Anterior cingulate cortex (tissue), 58 donors: ENCODE results near the gene FBLN7.

Experiments used
- DNase-seq, 58 donors: peaks; one replicate each; lab custom pipeline; 2025; lab: John Stamatoyannopoulos, UW

FBLN7 gene

DNA sequence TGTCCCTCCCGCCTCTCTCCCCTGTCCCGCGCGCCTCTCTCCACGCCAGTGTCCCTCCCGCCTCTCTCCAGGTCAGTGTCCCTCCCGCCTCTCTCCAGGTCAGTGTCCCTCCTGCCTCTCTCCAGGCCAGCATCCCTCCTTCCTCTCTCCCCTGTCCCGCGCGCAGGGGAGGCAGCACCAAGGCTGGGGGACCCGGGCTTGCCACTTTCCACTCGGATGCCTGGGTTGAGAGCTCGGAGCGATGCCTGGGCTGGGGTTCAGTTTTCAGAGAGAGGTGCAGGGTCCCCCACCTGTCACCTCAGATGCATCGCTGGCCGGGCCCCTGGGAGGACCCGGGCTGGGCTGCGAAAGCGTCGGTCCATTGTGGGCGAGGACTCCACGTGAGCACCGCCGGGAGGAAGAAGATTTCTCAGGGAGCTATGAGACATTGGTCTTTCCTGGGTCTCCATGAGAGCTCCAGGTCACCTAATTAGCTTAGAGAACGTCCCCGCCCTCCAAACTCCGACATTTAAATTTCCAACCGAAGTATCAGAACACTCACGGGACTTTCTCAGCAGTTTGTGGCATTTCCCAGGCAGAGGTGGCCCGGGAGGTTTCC lies 2.1 kb downstream of the FBLN7 start:
- DNase-seq: no peak

DNA sequence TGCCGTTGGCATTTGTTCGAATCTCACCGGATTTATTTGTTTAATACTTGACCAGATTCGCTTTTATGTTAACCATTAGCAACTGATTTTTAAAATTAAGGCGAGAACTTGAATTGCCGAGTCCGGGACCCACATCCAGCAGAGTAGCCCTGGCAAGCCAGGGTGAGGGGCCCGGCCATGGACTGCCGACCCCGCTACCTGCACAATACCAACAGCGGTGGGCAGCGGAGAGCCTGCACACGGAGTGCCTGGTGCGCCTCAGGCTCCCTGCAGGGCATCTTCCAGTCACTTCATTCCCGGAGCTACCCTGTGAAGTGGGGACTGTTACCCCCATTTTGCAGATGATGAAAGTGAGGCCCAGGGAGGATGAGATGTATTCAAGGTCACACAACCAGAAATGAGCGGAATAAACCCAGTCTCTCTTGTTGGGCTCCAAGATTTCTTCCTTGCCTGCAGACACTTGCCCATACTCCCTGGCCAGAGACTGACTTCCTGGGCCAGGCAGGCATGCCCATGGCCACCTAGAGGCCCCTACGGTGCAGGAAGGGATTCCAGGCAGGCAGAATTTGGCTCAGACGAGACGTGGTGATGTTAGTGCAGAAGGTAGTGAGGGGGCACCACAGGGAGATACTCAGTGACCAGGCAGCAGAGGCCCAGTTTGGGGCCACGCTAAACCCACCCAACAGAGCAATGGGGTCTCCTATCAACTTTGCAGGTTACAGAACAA lies 2.9 kb downstream of the FBLN7 start:
- no peak for DNase-seq

DNA sequence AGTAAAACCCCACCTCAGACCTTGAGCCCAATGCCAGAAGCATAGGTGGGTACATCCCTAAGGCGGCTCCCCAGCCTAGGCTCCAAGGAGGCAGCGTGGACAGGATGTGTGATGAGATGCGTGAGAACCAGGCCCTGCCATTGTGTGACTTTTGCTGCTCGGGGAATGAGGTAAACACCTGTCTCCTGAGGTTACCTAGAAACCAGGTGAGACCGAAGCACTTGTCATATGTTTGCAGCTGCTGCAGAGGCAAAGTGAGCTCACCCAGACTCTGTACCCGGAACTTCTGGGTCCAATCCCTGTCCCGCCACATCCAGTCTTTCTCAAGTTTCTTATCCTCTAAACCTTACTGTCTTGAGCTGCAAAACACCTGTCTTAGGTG lies 3.4 kb downstream of the FBLN7 start:
- no peak for DNase-seq

DNA sequence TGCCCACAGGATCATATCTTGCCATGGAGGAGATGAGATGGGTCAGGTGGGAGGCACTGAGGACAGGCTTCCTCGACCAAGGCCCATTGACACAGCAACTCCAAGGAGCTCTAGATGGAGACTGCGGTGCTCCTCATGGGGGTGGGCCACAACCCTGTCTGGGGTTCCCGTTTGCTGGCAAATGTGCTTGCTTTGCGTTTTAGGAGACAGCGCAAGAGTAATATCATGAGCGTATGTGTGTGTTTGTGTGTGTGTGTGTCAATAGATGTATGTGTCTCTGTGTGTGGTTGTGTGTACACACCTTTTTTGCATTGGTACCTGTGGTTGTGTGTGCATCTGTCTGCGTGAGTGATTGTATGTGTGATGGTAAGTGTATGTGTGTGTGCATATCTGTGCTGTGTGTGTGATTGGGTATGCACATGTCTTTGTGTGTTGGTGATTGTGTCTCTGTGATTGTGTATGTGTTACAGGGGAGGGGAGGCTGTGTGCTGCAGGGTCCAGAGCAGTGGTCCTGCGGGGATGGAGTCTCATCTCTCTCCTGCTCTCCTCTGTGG lies 4.4 kb downstream of the FBLN7 start:
- DNase-seq: no peak

DNA sequence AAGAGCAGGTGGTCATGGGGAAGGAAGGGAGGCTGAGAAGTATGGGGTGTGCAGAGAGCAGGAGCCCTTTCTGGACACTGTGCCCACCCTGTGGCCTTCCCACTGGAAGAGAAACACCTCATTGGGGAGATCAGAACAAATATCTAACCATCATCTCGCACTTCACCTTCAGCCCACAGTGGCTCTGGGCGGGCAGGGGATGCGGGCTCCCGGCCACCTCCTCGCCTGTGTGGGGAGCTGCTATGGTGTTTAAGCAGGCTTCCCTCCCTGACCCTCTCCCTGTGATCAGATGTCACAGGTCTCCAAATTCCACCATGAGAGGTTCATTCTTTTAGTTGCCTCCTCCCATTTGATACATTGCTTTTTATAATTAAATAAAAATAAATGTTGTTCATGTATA lies 5.0 kb downstream of the FBLN7 start:
- DNase-seq: no peak

DNA sequence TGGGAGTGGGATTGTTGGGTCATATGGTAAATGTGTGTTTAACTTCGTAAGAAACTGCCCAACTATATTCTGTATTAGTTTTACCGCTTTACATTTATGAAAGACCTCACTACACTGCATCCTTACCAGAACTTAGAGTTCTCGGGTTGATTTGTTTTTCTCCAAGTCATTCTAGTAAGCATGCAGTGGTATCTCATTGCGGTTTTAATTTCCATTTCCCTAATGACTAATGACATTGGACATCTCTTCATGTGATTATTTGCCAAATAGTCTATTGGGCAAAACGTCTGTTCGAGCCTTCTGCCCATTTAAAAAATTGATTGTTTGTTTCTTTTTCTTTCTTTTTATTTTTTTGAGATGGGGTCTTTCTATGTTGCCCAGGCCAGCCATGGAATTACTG lies 6.8 kb downstream of the FBLN7 start:
- DNase-seq: no peak

DNA sequence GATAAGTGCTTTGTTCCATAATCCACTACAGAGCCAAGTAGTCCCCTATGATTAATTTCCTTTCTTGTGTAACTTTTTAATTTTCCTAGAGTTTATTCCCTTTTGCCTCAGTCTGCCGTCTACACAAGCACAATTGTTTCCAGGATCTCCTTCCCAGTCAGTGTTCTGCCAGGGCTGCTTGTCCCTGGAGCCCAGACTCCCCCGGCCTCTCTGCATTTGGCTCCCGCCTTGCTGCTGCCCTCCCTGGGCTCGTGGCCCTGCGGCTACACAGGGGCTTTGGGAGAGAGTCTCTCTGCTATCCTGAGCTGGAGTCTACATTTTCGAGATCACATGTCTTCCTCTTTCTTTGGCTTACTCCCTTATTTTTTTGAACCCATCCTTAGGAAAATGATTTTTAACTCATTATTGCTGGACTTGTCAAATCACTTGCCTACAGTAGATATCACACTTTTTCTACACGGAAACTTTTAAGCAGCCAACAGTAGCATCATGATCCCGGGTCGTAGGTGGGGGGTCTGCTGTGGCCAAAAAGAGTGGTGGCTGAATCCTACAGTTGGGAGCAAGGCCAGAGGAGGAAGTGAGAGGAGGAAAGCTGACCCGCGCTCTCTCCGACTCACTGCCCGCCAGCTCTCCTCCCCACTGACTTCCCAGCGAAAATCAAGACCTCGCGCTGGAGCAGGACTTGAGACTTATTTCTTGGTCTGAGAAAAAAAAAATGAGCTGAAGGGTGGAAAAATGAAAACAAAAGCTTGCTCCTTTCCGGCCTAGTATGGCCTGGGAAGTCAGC lies 9.4 kb downstream of the FBLN7 start:
- no peak for DNase-seq

DNA sequence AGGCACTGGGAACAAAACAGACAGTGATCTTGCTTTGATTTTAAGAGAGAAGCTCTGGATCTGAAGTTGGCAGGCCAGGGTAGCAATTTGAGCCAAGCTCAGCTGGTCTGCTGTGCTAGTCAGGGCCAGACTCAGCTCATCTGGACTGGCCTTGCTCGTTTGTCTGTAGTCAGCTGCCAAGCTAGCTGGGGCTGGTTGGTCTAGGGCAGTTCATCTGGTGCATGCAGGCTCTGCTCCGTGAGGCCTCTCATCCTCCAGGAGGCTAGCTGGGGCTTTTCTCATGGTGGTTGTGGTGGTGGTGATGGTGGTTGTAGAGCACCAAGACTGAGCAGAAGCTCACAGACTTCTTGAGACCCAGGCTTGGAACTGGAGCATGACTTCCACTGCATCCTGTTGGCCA lies 10.3 kb downstream of the FBLN7 start:
- DNase-seq: no peak

DNA sequence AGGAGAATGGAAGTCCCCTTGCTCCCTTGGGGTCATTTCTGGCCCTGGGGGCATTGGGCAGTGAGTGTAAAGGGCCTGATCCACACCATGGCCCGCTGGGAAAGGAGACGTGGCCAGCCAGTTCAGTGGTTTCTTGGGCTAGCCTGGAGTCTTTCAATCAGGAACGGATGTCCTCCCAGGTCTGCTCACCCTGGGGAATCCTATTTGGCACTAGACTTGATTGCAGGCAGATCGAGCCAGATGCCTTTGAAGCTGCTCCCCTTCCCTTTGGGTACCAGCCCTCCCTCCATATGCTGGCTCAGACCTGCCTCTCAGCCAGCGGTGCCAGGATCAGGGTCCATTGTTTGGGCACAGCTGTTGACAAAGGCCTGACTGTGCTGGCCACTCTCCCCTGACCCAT lies 11.0 kb downstream of the FBLN7 start:
- DNase-seq: no peak

DNA sequence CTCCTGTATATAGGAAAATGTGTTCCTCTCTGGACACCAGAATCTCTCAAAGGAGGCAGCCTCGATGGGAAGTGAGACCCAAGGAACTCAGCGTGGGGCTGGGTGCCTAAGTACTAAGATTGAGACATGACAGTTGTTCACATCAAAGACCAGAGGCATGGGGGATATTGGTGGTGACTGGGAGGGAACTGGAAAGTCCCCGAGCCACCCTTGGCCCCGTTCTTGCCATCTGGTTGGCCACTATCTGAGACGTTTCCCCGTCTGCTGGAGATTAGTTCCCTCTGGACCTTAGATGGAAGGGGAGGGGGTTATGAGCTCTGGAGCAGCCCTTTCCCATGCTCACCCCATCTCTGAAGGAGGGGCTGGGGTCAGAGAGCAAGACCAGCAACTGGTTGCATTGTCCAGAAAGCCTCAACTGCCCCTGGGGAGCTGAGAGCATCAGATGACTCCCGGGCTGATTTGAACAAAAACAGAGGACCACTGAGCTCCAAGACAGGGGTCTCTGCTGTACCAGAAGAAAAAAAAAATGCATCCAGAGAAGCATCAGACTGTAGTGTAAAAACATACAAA lies 11.8 kb downstream of the FBLN7 start:
- no peak for DNase-seq

DNA sequence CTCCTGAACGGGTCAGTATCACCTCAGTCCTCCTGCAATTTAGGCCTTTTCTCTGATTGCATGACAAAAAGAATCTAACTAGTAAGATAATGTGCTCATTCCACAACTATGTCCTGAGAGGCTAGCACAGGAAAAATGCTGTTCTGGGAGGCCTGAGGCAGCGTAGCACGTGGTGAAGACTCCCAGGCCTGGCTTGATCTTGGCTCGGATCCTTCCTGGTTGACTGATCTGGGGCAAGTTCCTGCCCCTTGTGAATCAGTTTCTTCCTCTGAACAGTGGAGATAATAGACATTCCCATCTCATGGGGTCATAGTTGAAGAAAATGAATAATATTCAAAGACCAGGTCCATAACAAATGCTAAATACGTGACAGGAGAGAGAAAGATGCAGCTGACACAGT lies 12.3 kb downstream of the FBLN7 start:
- no peak for DNase-seq

DNA sequence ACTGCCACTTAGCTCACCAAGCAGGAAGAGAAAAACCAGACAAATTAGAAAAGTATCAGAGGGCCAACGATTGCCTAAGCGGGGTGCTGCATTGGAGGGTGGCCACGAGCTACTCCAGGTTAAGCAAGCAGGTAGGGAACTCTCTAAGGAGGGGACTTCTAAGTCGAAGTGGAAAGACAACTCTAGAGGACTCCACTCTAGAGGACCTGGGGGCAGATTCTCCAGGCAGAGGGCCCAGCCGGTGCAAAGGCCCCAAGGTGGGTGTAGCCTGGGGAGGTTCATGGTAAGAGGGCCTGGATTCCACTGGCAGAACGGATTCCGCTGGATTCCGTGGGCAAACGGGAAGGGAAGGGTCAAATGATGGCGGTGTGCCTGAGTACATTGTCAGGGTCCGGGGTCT lies 12.7 kb downstream of the FBLN7 start:
- no peak for DNase-seq

DNA sequence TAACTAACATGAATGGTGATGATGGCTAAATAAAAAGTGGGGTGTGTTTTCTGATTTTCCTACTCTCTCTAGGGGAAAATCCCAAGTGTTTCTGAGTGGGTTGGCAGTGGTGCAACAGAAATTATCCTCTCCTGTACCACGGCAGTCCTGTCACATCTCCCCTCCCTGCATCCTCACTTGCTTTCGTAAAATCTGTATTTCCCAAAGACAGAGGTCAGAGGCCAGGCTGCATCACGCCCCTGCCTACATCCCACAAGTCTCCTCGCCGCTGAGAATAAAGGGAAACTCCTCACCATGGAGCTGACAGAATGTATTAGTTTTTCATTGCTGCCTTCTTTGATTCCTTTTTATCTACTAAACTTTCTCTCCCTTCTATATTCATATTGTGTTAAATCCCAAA lies 13.1 kb downstream of the FBLN7 start:
- no peak for DNase-seq

DNA sequence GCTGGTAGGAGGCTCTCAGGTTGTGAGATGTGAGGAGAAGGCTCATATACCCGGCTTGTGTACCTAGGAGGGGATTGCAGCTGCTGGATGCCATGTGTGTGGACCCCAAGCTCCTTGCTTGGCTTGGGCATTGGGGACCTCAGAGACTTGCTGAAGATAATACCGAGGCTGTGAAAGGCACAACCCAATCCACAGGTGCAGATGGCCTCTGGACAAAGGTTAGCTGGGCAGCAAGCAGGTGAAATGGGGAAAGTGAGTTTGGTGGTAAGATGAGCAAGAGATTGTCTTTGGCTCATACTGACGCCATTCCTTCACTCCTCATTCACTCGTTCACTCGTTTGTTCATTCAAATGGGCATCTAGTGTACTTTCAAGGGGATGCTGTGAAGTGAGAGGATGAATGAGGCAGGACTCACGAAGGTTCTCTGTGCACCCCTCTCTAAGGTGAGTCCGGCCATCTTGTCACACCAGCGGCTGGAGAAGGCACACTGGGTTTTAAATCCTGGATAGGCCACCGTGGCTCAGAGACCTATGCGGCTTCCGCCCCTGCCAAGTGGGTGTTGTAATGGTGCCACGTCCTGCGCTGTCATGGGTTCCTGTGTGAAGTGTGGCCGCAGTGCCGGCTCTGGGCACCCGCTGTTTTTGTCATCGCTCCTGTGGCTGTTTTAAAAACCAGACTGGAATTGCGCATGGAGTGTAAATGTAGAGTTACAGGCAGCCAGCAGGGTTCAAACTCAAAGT lies 13.7 kb downstream of the FBLN7 start:
- DNase-seq: no peak

DNA sequence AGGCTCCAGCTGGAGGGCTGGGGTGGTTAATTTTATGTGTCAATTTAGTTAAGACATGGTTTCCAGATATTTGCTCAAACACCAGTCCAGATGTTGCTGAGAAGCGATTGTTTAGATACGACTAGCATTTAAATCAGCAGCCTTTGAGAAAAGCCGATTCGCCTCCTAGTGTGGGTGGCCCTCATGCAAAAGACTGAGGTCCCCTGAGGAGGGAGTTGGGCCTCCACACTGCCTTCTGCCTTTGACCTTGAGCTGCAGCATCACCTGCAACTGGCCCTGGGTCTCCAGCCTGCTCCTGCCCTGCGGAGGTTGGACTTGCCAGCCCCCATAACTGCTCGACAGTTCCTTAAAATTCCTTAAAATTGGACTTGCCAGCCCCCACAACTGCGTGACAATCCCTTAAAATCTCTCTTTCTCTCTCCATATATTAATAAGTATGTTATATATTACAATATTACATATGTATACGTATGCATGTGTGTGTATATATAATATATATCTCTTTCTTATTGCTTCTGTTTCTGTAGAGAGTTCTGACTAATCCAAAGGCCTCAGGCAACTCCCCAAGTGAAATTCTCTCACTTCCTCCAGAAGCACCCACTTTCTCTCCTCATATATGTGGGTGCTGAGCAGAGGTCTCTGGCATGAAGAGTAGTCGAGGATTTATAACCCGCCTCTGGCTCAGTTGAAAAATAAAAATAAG lies 14.4 kb downstream of the FBLN7 start:
- peak in 3 of 58 donors; percentile 20 to 39 (median 31) for DNase-seq

DNA sequence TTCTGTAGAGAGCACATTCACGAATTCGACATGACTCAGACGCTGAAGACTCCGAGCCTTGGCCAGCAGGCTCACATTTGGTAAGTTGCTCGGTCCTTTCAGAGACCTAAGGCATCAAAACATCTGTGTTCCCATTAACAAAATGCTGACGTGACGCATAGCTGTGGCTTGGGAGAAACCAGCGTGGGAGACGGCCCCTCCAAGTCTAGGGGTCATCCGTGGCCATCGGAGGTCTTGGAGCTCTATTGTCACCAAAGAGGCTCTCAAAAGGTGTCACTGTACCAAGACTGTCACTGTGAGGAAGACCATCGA lies 14.9 kb downstream of the FBLN7 start:
- peak in 1 of 58 donors; percentile 25 for DNase-seq

DNA sequence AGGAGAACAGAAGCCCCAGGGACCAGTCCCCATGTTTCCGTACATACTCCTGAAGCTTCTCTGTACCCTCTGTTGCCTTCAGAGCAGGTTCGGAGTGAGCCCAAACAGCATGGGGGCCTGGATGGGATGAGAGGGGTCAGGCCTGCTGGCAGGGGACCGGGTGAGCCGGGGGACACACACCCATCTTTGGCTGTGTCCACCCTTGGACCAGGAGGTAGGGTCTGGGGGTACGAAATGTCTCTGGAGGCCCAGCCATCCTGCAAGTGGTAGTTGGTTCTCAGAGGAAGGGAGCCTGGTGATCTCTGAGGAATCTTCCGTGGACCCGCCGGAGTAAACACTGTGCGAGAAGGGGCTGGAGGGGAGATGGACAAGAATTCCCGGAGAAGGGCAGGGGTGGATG lies 15.3 kb downstream of the FBLN7 start:
- no peak for DNase-seq

DNA sequence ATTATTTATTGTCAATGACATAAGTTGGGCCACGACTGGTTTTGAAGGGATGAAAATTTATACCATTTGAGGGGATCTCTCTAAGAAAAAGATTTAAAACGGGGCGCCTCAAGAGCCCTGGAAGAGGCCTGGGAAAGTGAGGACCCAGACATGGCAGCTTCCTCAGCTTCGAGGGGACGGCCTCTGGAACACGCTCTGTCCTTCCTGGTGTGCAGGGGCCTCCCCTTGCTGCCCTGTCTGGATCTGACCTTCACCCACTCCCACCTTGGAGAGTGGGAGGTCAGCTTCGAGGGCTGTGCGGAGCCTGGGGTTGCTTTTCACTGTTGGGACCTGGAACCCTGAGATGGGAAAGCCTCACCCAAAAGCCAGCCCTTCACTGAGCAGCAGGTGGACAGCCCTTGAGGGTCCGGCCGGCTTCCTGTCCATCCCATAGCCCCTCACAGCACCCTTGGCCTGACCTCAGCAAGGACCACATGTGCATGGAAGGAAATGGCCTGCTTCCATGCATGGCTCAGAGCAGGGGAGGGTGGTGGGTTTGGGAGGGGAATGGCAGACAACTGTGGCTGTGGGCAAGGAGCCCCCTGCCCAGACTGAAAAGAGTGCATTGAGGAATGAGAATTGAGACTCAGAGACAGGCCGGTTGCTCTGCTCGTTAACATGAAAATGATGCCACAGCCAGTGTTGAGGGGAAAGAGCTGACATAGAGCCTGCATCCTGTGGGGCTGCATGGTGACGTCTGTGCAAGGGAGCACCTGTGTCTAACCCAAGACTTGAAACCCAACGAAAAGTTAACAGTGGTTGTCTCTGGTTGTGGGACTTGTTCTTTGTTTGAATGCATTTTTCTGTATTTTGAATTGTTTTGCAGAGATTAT lies 16.3 kb downstream of the FBLN7 start:
- DNase-seq: no peak
